PFSK-1 (cell line): ENCODE results near the gene ACP1.

Experiments used
- FOXP2 ChIP-seq: optimal IDR thresholded peaks from 2 replicates; pipeline ENCODE3; 2011; ENCODE audit warnings: borderline replicate concordance, control low read depth, inconsistent platforms; ENCODE audit not compliant: insufficient read depth; ENCODE audit errors: extremely low read length, extremely low read depth
- POLR2AphosphoS5 ChIP-seq: IDR thresholded peaks from 2 replicates; pipeline ENCODE4 v1.6.1; 2012; ENCODE audit warnings: low read depth, mild to moderate bottlenecking, control low read depth, low read length, moderate library complexity
- SIN3A ChIP-seq: IDR thresholded peaks from 2 replicates; pipeline ENCODE4 v1.6.1; 2012; ENCODE audit warnings: mild to moderate bottlenecking, low read length, moderate library complexity, borderline replicate concordance; ENCODE audit not compliant: insufficient read depth
- TAF1 ChIP-seq: IDR thresholded peaks from 2 replicates; pipeline ENCODE4 v1.6.1; 2012; ENCODE audit warnings: low read length, control low read depth, borderline replicate concordance; ENCODE audit not compliant: insufficient read depth
- TF ChIP-seq, protein P1 (sequence below), 2 experiments: IDR thresholded peaks; 2 replicates each; pipeline versions ENCODE4 v1.6.1 to v1.8.0; 2011 to 2012; ENCODE audit warnings: low read depth in 2 of 2, low read length in 2 of 2, control low read depth in 1 of 2, inconsistent platforms in 1 of 2, mild to moderate bottlenecking in 1 of 2, moderate library complexity in 1 of 2; ENCODE audit not compliant: insufficient read depth in 1 of 2

- no peak for TF ChIP-seq FOXP2
- TF ChIP-seq, protein P1, sequence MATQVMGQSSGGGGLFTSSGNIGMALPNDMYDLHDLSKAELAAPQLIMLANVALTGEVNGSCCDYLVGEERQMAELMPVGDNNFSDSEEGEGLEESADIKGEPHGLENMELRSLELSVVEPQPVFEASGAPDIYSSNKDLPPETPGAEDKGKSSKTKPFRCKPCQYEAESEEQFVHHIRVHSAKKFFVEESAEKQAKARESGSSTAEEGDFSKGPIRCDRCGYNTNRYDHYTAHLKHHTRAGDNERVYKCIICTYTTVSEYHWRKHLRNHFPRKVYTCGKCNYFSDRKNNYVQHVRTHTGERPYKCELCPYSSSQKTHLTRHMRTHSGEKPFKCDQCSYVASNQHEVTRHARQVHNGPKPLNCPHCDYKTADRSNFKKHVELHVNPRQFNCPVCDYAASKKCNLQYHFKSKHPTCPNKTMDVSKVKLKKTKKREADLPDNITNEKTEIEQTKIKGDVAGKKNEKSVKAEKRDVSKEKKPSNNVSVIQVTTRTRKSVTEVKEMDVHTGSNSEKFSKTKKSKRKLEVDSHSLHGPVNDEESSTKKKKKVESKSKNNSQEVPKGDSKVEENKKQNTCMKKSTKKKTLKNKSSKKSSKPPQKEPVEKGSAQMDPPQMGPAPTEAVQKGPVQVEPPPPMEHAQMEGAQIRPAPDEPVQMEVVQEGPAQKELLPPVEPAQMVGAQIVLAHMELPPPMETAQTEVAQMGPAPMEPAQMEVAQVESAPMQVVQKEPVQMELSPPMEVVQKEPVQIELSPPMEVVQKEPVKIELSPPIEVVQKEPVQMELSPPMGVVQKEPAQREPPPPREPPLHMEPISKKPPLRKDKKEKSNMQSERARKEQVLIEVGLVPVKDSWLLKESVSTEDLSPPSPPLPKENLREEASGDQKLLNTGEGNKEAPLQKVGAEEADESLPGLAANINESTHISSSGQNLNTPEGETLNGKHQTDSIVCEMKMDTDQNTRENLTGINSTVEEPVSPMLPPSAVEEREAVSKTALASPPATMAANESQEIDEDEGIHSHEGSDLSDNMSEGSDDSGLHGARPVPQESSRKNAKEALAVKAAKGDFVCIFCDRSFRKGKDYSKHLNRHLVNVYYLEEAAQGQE (IDR thresholded peaks at IDR 0.05; ENCODE audit: insufficient read depth in 1 of 2, low read depth in 2 of 2, low read length in 2 of 2), result no peak
- TF ChIP-seq TAF1, result no peak
- TF ChIP-seq POLR2AphosphoS5, result no peak
- TF ChIP-seq SIN3A, result no peak
Observed at GRCh38 chr2:283996-284794, 19.4 kb downstream of the ACP1 start.
